GM18517 (cell line): ENCODE results near the gene PML.
"Not testable (repeated sequence)": the region's sequence is repeated elsewhere in the genome, so short reads cannot be mapped to it uniquely, and the experiment has no call there.

Experiments
- ATAC-seq: cut with Tn5 transposase; IDR thresholded peaks from one replicate; pipeline ENCODE4 v1.9.1; 2021; ENCODE audit warnings: mild to moderate bottlenecking, moderate library complexity; ENCODE audit not compliant: unreplicated experiment

Gene PML

DNA sequence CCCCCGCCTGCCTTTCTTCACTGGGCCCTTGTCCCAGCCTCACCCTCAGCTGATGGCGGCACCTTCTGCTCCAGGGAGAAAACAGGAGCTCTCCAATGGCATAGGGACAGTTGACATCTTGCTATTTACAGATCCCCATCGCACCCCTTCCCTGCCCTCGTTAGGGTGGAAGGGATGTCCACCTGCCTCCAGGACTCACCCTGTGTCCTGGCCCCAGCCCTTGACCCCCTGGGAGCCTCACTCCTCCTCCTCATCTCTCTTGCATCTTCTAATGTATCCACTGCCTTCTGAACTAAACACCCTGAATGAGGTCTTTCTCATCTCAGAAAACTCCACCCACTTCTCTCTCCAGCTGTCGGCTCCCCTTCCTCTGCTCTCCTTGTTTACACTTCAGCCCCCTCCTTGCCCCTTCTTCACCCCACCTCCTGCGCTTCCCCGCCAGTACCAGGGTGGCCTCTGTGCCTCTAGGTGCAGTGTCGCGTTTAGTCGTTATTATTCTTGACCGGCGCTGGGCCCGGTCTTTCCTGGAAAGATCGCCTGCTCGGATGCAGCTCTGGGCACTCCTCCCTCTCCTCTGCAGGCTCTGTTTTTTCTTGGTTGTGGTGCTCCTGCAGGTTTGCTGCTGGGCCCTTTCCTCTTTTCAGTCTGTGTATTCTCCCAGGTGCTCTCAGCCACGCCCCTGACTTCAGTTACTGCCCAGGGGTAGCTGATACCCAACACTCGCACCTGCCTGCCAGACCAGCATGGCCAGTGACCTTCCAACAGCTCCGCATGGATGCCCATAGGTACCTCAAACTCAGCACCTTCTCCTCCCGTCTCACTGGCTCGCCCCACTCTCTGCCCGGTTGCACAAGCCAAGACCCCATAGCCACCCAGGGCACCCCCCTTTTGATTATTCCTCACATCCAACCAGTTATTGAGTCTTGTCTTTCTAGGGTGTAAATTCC is 42.9 kb downstream of the PML start:
- no peak for ATAC-seq

GRCh38 chr15:74038707-74039655 is 44.5 kb downstream of the PML start:
- ATAC-seq = no peak

DNA sequence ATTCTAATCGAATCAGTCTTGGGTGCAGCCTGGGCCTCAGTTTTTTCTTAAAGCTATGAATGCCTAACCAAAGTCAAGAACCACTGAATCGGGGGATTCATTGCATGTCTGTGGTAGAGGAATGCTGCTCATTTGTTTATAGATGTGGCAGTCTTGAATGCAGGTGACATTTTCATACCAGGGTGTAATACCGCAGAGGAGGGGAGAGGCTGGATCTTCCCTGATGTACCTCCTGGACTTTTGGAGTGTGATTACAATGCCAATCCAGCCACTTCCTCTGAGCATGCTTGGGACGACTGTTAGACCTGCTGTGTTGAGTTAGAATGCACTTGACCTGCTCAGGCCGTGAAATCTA is 45.1 kb downstream of the PML start:
- no peak for ATAC-seq

DNA sequence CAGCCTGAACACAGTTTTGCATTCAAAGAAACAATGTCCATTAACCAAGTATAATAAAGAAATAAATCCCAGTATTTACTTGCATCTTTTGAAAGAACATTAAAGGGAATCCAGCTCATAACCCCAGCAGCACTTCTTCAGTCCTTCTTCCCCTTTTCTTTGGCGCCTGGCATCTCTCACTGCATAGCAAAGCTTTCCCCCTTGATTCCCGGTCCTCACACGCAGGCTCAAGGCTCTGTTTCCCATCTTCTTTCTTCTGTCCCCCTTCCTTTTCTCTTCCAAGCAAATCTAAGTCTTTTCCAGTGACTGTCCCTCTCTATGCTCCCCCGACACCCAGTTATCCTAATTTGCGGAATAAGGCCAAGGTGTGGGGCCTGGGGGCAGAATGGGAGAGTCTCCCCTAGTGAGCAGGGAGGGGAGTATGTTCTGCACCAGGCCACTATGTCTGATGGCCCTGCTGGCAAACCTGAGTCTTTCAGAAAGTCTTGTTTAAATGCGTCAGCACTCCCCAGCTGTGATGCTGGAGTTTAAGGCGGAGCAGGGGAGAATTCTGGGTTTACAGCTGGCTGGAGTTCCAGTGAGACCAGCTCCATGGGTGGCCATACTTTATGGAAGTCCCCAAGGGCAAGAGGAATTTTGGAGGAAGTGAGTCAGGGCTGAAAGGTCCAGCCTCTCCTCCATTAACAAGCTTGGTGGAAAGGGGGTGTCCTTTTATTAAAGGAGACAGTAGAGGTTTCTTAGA is 45.8 kb downstream of the PML start:
- ATAC-seq = no peak

DNA sequence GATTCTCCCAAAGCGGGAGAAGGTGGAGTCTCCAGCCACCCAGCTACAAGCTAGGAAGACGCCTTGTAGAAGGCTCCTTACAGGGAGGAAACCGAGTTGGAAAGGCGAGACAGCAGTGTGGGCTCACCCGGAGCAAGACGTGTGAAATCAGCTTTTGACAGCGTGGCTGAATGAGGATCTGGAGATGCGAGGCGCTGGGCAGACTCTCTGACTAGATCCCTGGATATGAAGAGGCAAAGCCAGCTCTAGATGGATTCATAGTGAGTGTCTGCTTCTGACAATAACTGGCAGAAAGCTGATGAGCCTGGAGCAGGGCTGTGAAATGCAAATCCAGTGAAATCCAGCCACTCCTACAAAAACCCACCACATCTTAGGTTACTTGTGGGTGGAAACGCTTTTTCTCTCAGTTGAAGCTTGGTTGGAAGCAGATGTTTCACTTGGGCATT is 46.8 kb downstream of the PML start:
- no peak for ATAC-seq

- no peak for ATAC-seq
Observed at GRCh38 chr15:74041777-74042435, 47.4 kb downstream of the PML start.

- ATAC-seq = no peak
Observed at GRCh38 chr15:74042603-74043424, 48.3 kb downstream of the PML start.

- ATAC-seq = no peak
Observed at GRCh38 chr15:74043425-74044266, 49.1 kb downstream of the PML start.

DNA sequence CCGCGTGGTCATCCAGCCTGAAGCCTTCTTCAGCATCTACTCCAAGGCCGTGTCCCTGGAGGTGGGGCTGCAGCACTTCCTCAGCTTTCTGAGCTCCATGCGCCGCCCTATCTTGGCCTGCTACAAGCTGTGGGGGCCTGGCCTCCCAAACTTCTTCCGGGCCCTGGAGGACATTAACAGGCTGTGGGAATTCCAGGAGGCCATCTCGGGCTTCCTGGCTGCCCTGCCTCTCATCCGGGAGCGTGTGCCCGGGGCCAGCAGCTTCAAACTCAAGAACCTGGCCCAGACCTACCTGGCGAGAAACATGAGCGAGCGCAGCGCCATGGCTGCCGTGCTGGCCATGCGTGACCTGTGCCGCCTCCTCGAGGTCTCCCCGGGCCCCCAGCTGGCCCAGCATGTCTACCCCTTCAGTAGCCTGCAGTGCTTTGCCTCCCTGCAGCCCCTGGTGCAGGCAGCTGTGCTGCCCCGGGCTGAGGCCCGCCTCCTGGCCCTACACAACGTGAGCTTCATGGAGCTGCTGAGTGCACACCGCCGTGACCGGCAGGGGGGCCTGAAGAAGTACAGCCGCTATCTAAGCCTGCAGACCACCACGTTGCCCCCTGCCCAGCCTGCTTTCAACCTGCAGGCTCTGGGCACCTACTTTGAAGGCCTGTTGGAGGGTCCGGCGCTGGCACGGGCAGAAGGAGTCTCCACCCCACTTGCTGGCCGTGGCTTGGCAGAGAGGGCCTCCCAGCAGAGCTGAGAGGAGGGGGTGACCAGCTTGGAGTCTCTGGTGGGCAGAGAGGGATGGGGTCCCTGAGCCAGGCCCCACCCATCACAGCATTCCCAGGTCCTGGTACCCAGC is 50.0 kb downstream of the PML start:
- no peak for ATAC-seq

DNA sequence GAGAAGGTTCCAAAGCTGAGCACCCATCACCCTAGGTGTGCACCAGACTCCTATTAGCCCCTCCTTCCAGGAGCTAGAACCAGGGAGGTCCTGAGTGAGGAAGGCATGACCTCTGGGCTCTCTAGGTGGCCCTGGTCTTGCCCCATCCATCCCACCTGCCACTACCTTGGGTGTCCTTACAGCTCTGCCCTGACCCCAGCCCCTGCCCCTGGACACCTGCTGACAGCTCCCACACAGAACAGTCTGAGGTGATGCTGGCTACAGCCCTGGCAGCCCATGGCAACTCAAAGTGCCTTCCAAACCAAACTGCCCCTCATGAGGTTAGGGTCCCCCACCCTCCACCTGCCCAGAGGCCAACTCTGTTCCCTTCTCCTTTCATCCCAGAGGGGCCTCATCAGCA is 50.7 kb downstream of the PML start:
- no peak for ATAC-seq

DNA sequence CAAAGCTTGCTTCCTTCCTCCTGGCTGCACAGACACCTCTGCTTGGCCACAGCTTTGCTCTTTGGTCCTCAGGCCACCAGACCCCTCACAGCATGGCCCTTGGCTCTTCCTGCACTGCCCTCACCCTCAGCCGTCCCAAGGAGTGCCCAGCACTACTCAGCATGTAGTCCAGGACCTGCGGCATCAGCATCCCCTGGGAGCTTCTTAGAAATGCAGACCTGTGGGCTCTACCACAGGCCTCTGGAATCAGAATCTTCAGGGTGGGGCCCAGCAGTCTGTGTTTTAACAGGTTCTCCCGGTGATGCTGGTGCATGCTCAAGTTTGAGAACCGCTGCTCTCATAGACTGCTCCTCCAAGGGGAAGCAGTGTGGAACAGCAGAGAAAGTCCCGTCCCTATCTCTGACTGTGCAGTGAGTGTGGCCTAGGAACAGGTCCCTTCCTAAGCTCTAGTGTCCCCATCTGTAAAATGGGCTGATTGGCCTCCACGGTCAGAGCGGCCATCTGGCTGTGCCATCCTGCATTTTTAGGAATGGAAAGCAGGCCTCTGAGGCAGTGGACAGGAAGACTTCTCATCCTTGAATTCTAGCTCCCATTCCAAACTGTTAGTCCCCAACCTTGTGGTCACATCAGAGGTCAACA is 51.2 kb downstream of the PML start:
- no peak for ATAC-seq

DNA sequence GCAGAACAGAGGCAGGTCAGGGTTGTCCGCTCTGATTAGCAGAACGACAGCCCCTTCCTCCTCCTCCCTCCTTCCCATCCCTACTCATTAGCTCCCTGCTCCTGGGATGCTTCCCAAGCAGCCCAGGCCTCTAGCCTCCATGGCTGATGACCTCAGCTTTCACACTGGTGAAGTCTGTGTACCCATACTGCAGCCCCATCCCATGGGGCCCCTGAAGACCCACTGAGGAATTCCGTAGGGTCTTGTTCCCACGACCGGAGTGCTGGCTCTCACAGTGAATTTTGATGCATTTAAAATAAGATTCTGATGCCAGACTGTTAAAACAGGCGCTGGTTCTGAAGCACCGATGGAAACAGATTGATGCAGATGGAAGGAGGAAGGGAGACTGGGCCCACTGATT is 51.8 kb downstream of the PML start:
- ATAC-seq = no peak

DNA sequence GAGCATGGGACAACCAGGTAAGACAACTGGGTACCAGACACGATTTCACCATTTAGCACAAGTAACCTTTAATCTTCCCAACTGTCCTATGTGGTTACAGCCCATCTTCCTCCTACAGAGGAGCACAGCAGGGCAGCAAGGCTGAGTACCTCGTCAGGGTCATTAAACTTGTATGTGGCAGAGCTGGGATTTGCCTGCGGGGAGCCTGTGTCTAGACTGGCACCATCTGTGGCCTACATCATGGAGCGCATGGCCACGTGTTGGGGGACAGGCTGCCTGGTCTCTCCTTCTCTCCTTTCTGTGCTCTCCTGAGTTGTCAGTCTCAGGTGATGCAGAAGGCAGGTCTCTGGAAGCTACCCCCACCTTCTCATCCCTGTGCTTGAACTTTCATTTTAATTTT is 55.6 kb downstream of the PML start:
- ATAC-seq = no peak

DNA sequence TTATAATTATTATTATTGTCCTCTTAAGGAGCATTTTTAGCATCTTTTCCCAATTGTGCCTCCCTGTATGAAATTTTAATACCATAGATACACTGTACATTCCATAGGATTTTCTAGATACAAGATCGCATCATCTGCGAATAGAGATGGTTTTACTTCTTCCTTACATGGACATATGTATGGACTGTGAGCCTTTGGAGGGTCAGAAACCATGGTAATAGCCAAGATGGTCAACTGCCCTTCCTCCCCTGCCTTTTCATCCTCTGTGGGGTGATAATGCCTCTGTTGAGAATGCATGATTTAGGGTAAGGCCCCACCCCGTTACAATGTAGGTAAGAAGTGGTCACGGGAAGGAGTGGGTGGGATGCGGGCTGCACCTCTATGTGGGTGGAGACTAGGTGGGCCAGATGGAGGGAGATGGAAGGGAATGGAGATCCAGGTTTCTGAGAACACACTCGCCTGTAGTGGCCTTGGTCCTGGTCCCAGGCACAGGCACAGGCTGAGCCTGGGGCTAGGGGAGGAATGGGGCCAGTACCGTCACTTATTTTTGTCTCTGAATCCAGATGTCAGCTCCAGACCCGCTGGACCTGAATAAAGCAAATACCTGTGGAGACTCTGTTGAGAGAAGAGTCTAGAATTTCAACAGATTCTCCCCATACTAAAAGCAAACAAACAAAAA is 56.2 kb downstream of the PML start:
- no peak for ATAC-seq

- ATAC-seq = not testable (repeated sequence)
Observed at GRCh38 chr15:74052271-74053260, 58.0 kb downstream of the PML start.

DNA sequence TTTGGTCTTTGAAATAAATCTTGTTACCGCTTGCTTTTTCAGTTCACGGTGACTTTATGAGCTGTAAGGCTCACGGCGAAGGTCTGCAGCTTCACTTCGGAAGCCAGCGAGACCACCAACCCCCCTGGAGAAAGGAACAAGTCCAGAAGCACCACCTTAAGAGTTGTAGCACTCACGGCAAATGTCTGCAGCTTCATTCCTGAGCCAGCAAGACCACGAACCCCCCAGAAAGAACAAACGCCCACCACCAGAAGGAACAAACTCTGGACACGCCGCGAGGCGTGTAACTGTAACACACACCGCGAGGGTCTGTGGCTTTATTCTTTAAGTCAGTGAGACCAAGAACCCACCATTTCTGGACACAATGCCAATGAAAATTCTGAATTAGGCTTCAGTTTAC is 59.0 kb downstream of the PML start:
- no peak for ATAC-seq
